ENCODE data around the gene PET117.

DNA sequence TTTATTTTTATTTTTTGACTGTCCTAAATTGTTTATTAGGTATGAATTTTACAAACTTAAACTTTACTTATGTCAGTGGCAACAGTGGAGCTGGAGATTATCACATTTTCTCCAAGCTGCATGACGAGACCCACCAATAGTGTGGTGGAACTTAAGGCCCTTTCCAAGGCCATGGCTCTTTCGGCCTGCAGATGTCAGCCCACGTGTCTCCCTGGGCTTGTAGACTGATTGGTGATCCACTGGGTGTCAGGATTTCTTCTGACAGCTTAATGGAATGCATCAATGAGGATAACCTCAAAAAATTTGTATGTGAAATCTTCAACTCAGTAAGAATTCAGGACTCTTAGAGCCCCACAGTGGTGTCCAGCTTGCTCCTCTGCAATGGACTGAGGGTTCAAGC lies 47.6 kb upstream of the PET117 start:
- TF ChIP-seq POLR2A (IDR thresholded peaks at IDR 0.05): no peak
- TF ChIP-seq CTCF (IDR thresholded peaks at IDR 0.05): no peak
- TF ChIP-seq POLR2AphosphoS5 (IDR thresholded peaks at IDR 0.05): no peak
